Measurements from ENCODE around the gene RIBC2. TPM values are rescaled to one million over a fixed set of nuclear protein-coding genes. Genes with fewer than 3 reads are reported as not detected.

RIBC2 gene
- polyA plus RNA-seq, 4 donors, result 1.9 to 8.0 TPM; not detected in 2

GRCh38 chr22:45398214-45398613, 15.3 kb upstream of the RIBC2 start:
- FAIRE-seq (no peak), DNase-seq (no peak)
- Histone ChIP-seq H3K4me3 (ENCODE audit: low read depth in 1 of 3, low read length in 3 of 3) (no peak overlapping the region), H3K27ac (ENCODE audit: low read depth in 1 of 3, low read length in 2 of 3) (no peak overlapping the region), H3K9me3 (ENCODE audit: control insufficient read depth in 2 of 2, insufficient read depth in 1 of 2, low read depth in 1 of 2, low read length in 1 of 2) (peaks cover 0 to 5% of the 10 kb centered on the region in 2 donors), H3K4me1 (ENCODE audit: control insufficient read depth in 3 of 3, insufficient read depth in 2 of 3, low read depth in 1 of 3, low read length in 2 of 3) (no peaks in the 10 kb centered on the region), H3K36me3 (ENCODE audit: control insufficient read depth in 3 of 3, insufficient read depth in 2 of 3, low read depth in 1 of 3, low read length in 3 of 3) (no peaks in the 10 kb centered on the region), H3K27me3 (ENCODE audit: control insufficient read depth in 3 of 3, insufficient read depth in 3 of 3, low read length in 3 of 3) (no peaks in the 10 kb centered on the region)
- 77 to 91% (median 84%) methylated on average over 13 of the region's 13 CpGs for WGBS, 3 donors

DNA sequence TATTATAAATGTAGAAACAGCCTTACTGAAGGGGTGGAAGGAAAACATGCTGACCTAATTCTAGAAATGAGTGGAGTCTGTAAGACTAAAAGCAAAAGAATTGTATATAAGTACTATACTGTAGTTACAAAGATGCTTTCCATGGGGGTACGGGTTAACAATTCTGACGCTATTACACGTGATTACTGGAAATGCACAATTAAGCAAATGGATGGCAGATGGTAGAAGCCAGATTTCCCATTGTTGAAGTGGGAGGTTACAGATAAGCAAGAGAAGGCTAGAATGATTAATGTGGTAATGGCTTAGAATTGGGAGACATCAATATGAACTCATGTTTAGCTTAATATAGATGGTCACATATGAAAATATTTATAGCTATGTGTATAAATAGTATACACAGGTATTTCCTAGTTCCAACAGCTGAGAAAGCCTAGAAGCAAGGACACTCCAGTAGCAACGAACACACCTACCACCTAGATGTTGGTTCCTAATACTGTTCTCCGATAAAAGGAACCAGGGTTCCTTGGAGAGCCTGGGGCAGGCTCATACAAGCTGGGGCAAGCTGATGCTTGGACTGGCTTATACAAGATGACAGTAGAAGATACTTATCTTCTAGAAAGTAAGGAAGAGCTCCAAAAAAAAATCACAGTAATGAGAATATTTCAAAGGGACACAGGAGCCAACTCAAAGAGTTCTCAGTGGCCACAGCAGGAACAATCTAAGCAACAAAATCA, 13.6 kb upstream of the RIBC2 start:
- 91 to 93% (median 92%) methylated on average over 5 of the region's 5 CpGs for WGBS, 3 donors
- FAIRE-seq (no peak), DNase-seq (no peak)
- Histone ChIP-seq H3K4me3 (ENCODE audit: low read depth in 1 of 3, low read length in 3 of 3) (no peak overlapping the region), H3K4me1 (ENCODE audit: control insufficient read depth in 3 of 3, insufficient read depth in 2 of 3, low read depth in 1 of 3, low read length in 2 of 3) (no peaks in the 10 kb centered on the region), H3K27me3 (ENCODE audit: control insufficient read depth in 3 of 3, insufficient read depth in 3 of 3, low read length in 3 of 3) (no peaks in the 10 kb centered on the region), H3K9me3 (ENCODE audit: control insufficient read depth in 2 of 2, insufficient read depth in 1 of 2, low read depth in 1 of 2, low read length in 1 of 2) (peaks cover 0 to 5% of the 10 kb centered on the region in 2 donors), H3K27ac (ENCODE audit: low read depth in 1 of 3, low read length in 2 of 3) (no peak overlapping the region), H3K36me3 (ENCODE audit: control insufficient read depth in 3 of 3, insufficient read depth in 2 of 3, low read depth in 1 of 3, low read length in 3 of 3) (no peaks in the 10 kb centered on the region)

DNA sequence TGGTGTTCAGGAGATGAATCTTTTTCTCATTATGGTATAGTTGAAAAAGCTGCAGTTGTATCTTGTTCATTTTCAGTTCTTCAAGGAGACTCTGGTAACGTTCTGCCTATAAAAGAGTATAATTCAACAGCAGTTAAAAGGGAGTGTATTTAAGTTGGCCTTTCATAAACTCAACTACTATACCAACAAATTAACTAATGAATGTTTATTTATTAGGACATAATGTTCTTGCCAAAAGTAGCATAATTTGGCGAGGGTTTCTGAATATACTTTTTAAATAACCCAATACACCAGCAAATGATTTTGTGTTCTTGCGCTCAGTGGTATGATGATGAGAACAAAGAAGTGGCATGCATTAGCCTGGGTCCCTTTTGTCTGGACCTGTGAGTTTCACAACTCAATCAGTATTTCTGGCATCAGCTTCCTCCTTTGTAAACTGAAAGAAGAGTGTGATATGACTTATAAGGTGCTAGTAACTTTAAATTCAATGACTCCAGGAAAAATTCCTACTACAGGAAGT, 11.0 kb upstream of the RIBC2 start:
- no peaks in the 10 kb centered on the region for H3K27me3 ChIP-seq (ENCODE audit: control insufficient read depth in 3 of 3, insufficient read depth in 3 of 3, low read length in 3 of 3)
- peaks cover 0 to 4% of the 10 kb centered on the region in 2 donors for H3K9me3 ChIP-seq (ENCODE audit: control insufficient read depth in 2 of 2, insufficient read depth in 1 of 2, low read depth in 1 of 2, low read length in 1 of 2)
- peaks cover 0 to 1% (median 1%) of the 10 kb centered on the region in 3 donors for H3K4me1 ChIP-seq (ENCODE audit: control insufficient read depth in 3 of 3, insufficient read depth in 2 of 3, low read depth in 1 of 3, low read length in 2 of 3)
- DNase-seq (no peak), FAIRE-seq (no peak)
- no peaks in the 10 kb centered on the region for H3K36me3 ChIP-seq (ENCODE audit: control insufficient read depth in 3 of 3, insufficient read depth in 2 of 3, low read depth in 1 of 3, low read length in 3 of 3)
- 71 to 74% (median 71%) methylated on average over 3 of the region's 3 CpGs for WGBS, 3 donors
- no peak overlapping the region for H3K4me3 ChIP-seq (ENCODE audit: low read depth in 1 of 3, low read length in 3 of 3)
- H3K27ac ChIP-seq (ENCODE audit: low read depth in 1 of 3, low read length in 2 of 3), result no peak overlapping the region

- no peak for FAIRE-seq
- Histone ChIP-seq H3K4me3 (ENCODE audit: low read depth in 1 of 3, low read length in 3 of 3) (no peak overlapping the region), H3K27me3 (ENCODE audit: control insufficient read depth in 3 of 3, insufficient read depth in 3 of 3, low read length in 3 of 3) (no peaks in the 10 kb centered on the region), H3K27ac (ENCODE audit: low read depth in 1 of 3, low read length in 2 of 3) (no peak overlapping the region), H3K4me1 (ENCODE audit: control insufficient read depth in 3 of 3, insufficient read depth in 2 of 3, low read depth in 1 of 3, low read length in 2 of 3) (peaks cover 0 to 6% (median 1%) of the 10 kb centered on the region in 3 donors), H3K36me3 (ENCODE audit: control insufficient read depth in 3 of 3, insufficient read depth in 2 of 3, low read depth in 1 of 3, low read length in 3 of 3) (no peaks in the 10 kb centered on the region), H3K9me3 (ENCODE audit: control insufficient read depth in 2 of 2, insufficient read depth in 1 of 2, low read depth in 1 of 2, low read length in 1 of 2) (peaks cover 0 to 2% of the 10 kb centered on the region in 2 donors)
- WGBS, 3 donors, result 97 to 98% (median 97%) methylated on average over 5 of the region's 5 CpGs
- no peak for DNase-seq
Measured at GRCh38 chr22:45407793-45408192, 5.7 kb upstream of the RIBC2 start.

- peak overlapping the region in 1 of 3 donors; percentile 55 for H3K4me3 ChIP-seq (ENCODE audit: low read depth in 1 of 3, low read length in 3 of 3)
- no peak for DNase-seq
Measured at GRCh38 chr22:45413013-45413367, 503 bp upstream of the RIBC2 start.

DNA sequence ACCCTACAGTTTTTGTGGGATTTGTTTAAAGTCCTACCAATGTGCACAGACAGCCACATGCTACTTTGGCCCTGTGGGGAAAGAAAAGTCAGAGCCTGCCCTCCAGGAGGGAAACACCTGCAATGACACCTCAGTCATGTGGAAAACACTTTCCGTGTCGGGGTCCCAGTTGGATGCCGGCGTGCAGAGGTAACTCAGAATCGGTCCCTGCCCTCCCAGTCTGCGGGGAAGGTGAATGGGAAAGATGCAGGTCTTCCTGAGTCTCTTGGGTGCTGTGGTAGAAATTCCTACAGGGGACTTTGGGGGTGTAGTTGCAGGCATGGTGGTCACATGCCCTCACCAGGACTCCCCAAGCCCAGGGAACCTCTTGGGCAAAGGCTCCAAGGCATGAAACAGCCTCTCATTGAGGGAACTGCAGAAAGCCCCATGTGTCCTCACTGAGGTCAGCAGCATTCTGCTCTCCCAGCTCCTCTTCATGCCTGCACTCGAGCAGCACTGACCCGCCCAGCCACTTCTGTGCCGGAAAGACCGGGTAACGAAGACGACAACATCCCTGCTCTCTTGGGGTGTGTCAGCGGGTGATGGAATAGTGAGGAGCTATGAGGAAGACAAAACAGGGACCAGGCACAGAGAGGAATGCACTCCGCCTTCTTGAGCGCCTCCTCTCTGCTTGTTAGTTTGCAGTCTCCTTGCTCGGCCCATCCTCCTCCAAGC, 4.7 kb downstream of the RIBC2 start:
- FAIRE-seq (no peak), DNase-seq (no peak)
- Histone ChIP-seq H3K4me3 (ENCODE audit: low read depth in 1 of 3, low read length in 3 of 3) (no peak overlapping the region), H3K36me3 (ENCODE audit: control insufficient read depth in 3 of 3, insufficient read depth in 2 of 3, low read depth in 1 of 3, low read length in 3 of 3) (peaks cover 0 to 13% (median 0%) of the 10 kb centered on the region in 3 donors), H3K9me3 (ENCODE audit: control insufficient read depth in 2 of 2, insufficient read depth in 1 of 2, low read depth in 1 of 2, low read length in 1 of 2) (no peaks in the 10 kb centered on the region), H3K27me3 (ENCODE audit: control insufficient read depth in 3 of 3, insufficient read depth in 3 of 3, low read length in 3 of 3) (no peaks in the 10 kb centered on the region), H3K27ac (ENCODE audit: low read depth in 1 of 3, low read length in 2 of 3) (no peak overlapping the region), H3K4me1 (ENCODE audit: control insufficient read depth in 3 of 3, insufficient read depth in 2 of 3, low read depth in 1 of 3, low read length in 2 of 3) (peaks cover 0 to 2% (median 0%) of the 10 kb centered on the region in 3 donors)
- WGBS, 3 donors, result 95 to 96% (median 95%) methylated on average over 16 of the region's 16 CpGs

More at GRCh38 chr22:45413013-45413367, 503 bp upstream of the RIBC2 start:
- WGBS, 3 donors, result 90 to 93% (median 92%) methylated on average over 21 to 27 of the region's 27 CpGs
- H3K36me3 ChIP-seq (ENCODE audit: control insufficient read depth in 3 of 3, insufficient read depth in 2 of 3, low read depth in 1 of 3, low read length in 3 of 3), result peaks cover 0 to under 1% (median 0%) of the 10 kb centered on the region in 3 donors
- no peak overlapping the region for H3K27ac ChIP-seq (ENCODE audit: low read depth in 1 of 3, low read length in 2 of 3)
- no peaks in the 10 kb centered on the region for H3K27me3 ChIP-seq (ENCODE audit: control insufficient read depth in 3 of 3, insufficient read depth in 3 of 3, low read length in 3 of 3)
- peaks cover 0 to 5% of the 10 kb centered on the region in 2 donors for H3K9me3 ChIP-seq (ENCODE audit: control insufficient read depth in 2 of 2, insufficient read depth in 1 of 2, low read depth in 1 of 2, low read length in 1 of 2)
- peaks cover 0 to 4% (median 3%) of the 10 kb centered on the region in 3 donors for H3K4me1 ChIP-seq (ENCODE audit: control insufficient read depth in 3 of 3, insufficient read depth in 2 of 3, low read depth in 1 of 3, low read length in 2 of 3)
- no peak for FAIRE-seq

- FAIRE-seq (no peak), DNase-seq (no peak)
- H3K27me3 ChIP-seq (ENCODE audit: control insufficient read depth in 3 of 3, insufficient read depth in 3 of 3, low read length in 3 of 3), result no peaks in the 10 kb centered on the region
- no peak overlapping the region for H3K4me3 ChIP-seq (ENCODE audit: low read depth in 1 of 3, low read length in 3 of 3)
- H3K9me3 ChIP-seq (ENCODE audit: control insufficient read depth in 2 of 2, insufficient read depth in 1 of 2, low read depth in 1 of 2, low read length in 1 of 2), result no peaks in the 10 kb centered on the region
- H3K36me3 ChIP-seq (ENCODE audit: control insufficient read depth in 3 of 3, insufficient read depth in 2 of 3, low read depth in 1 of 3, low read length in 3 of 3), result peaks cover 0 to 15% (median 0%) of the 10 kb centered on the region in 3 donors
- H3K4me1 ChIP-seq (ENCODE audit: control insufficient read depth in 3 of 3, insufficient read depth in 2 of 3, low read depth in 1 of 3, low read length in 2 of 3), result no peaks in the 10 kb centered on the region
- H3K27ac ChIP-seq (ENCODE audit: low read depth in 1 of 3, low read length in 2 of 3), result no peak overlapping the region
- WGBS, 3 donors, result 96 to 97% (median 97%) methylated on average over 6 of the region's 6 CpGs
Measured at GRCh38 chr22:45418770-45419138, 5.3 kb downstream of the RIBC2 start.

GRCh38 chr22:45420011-45420410, 6.5 kb downstream of the RIBC2 start:
- H3K27me3 ChIP-seq (ENCODE audit: control insufficient read depth in 3 of 3, insufficient read depth in 3 of 3, low read length in 3 of 3), result no peaks in the 10 kb centered on the region
- H3K9me3 ChIP-seq (ENCODE audit: control insufficient read depth in 2 of 2, insufficient read depth in 1 of 2, low read depth in 1 of 2, low read length in 1 of 2), result no peaks in the 10 kb centered on the region
- H3K4me3 ChIP-seq (ENCODE audit: low read depth in 1 of 3, low read length in 3 of 3), result no peak overlapping the region
- peaks cover 0 to 15% (median 0%) of the 10 kb centered on the region in 3 donors for H3K36me3 ChIP-seq (ENCODE audit: control insufficient read depth in 3 of 3, insufficient read depth in 2 of 3, low read depth in 1 of 3, low read length in 3 of 3)
- no peaks in the 10 kb centered on the region for H3K4me1 ChIP-seq (ENCODE audit: control insufficient read depth in 3 of 3, insufficient read depth in 2 of 3, low read depth in 1 of 3, low read length in 2 of 3)
- FAIRE-seq (no peak), DNase-seq (no peak)
- WGBS, 3 donors, result 71 to 83% (median 79%) methylated on average over 4 of the region's 4 CpGs
- no peak overlapping the region for H3K27ac ChIP-seq (ENCODE audit: low read depth in 1 of 3, low read length in 2 of 3)
